Stimulated activated CD4-positive, alpha-beta T cell treated with anti-CD3 and anti-CD28 coated beads, TNF-alpha, amount 100 ng/mL, for 1 hour (primary cell): Measurements from ENCODE around the gene LCE5A.
A peak's percentile ranks its signal among the peaks of the same experiment; 100 is the strongest.
"Not testable (repeated sequence)": the region's sequence is repeated elsewhere in the genome, so short reads cannot be mapped to it uniquely, and the experiment has no call there.

Source experiments
- DNase-seq, 3 donors: peaks; one replicate each; pipeline ENCODE4 v3.0.0-alpha.2; 2020; ENCODE audit warnings: low read depth in 3 of 3, low spot score in 1 of 3

Gene LCE5A

GRCh38 chr1:152510503-152510902 is at the start of gene LCE5A:
TSS of gene LCE5A (plus strand) at chr1:152510803. CDS start at chr1:152511535, 732 bp downstream.
- DNase-seq = no peak

DNA sequence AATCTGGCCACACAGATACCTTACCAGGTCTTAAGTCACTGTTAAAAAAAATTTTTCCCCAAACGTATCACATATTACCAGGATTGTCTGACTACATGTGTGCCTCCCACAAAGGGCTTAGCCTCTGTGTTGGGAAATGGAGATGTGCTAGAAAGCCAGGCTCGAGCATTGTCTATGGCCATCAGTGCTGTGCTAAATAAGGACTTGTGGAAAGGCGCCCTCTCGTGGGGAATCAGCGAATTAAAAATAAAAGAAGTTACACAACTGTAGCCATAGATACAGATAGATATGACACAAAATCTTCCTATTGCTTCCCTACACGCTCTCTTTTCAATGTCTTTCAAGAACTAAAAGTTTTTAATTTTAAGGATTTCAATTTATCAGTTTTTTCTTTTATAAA is 49.1 kb upstream of the LCE5A start:
- peak; percentile 10 to 25 (median 18) for DNase-seq

- DNase-seq = no peak
Observed at GRCh38 chr1:152462636-152463035, 48.0 kb upstream of the LCE5A start.

GRCh38 chr1:152466217-152466616 is 44.4 kb upstream of the LCE5A start:
- no peak for DNase-seq

DNA sequence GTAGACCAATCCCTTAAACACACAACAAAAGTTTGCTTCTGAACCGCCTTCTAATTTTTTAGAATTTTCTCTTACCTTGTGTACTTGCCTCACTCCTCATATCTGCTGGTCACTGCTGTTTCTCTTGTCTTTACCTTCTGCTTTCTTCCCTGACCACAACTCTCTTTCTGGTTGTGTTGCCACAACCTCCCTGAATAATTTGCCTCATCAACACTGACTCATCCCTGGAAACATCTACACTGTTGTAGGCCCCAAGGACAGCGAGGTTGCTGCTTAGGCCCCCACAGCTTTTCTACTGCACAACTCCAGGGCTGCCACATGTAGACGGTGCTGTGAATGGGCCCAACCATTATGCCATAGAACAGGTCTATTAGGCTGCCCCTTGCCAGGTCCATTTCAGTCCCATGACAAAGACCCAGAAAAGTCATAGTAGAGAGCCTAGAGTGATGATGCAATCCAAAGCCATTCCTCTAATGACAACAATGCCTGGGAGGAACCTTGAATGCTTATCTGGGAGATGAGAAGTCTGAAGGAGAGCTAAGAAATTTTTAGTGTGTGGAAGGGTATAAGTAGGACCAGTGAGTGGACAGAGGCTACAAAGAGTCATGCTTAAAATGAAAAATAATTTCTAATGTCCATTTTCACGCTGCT is 36.6 kb upstream of the LCE5A start:
- DNase-seq = no peak

- DNase-seq = peak in 1 of 3 donors; percentile 37
Observed at GRCh38 chr1:152479792-152480595, 30.6 kb upstream of the LCE5A start.

GRCh38 chr1:152481869-152482664 is 28.5 kb upstream of the LCE5A start:
- DNase-seq = no peak

DNA sequence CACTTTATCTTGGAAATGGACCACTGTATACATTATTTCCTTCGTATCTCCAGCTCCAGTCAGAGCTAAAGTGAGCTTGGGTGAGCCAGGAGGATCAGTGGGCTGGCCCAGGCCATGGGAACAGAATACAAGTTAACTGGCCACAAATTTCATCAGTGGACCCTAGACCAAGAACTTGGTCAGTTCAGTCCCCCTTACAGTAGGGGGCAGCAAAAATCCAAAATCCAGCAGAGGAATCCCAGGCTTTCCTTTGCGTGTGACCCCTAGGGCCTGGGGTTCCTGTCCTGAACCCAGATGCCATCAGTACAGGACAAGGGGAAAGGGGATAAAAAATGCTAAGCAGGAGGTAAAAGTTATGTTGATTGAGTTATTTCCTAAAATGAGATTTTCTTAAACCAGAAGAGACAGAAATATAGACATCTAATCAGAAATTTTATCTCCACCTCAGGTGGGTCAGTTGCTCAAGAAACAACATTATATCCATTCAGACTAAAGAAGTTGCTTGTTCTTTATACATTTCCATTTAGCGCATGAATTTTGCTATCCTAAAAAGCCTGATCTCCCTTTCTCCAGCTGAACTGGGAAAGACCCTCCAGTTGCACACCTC is 24.1 kb upstream of the LCE5A start:
- DNase-seq = no peak

- DNase-seq = no peak
Observed at GRCh38 chr1:152487871-152488270, 22.7 kb upstream of the LCE5A start.

- DNase-seq = not testable (repeated sequence)
Observed at GRCh38 chr1:152491537-152491936, 19.1 kb upstream of the LCE5A start.

DNA sequence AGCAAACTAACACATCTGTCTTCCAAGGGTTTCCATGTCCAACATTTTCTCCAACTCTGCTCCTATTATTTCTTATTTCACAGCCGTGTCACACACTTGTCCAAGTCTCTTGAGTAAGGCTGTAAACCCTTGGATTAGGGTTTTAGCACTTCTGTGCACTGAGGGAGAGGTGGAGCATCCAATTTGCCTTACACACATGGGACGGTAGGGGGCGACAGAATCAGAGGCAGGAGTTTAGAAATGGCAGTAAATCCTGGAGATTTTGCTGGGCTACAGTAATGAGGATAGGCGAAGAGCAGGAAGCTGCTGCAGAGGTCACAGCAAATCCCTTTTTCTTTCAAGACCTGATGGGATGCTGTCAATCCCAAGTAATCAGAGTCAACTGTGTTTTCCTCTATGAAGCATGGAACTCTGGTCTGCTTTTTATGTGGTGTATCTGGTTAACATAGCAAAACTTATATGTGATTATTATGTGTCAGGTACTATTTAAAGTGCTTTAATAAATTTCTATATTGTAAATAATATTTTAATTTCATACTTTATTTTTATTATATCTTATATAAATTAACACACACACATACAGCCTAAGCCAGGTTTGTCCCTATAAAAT is 15.4 kb upstream of the LCE5A start:
- no peak for DNase-seq

DNA sequence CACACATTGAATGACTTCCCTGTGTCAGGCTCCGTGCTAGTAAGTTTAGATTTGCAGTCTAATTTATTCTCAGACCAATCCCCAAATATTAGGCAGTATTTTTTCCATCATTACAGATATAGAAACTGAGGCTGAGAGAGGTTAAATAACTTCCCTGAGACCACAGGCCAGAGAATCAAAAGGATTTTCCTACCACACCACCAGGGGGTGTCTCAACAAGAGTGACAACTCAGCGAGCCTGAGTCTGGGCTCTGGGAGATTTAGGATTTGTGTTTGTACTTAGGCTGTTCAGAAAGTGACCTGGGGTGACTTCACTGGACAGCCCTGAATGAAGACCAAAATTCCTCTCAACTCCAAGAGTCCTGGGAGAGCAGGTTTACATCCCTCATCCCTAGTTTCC is 13.3 kb upstream of the LCE5A start:
- no peak for DNase-seq

GRCh38 chr1:152501704-152502103 is 8.9 kb upstream of the LCE5A start:
- DNase-seq = no peak

- DNase-seq = no peak
Observed at GRCh38 chr1:152502496-152503180, 8.0 kb upstream of the LCE5A start.

GRCh38 chr1:152505083-152505482 is 5.5 kb upstream of the LCE5A start:
- no peak for DNase-seq

DNA sequence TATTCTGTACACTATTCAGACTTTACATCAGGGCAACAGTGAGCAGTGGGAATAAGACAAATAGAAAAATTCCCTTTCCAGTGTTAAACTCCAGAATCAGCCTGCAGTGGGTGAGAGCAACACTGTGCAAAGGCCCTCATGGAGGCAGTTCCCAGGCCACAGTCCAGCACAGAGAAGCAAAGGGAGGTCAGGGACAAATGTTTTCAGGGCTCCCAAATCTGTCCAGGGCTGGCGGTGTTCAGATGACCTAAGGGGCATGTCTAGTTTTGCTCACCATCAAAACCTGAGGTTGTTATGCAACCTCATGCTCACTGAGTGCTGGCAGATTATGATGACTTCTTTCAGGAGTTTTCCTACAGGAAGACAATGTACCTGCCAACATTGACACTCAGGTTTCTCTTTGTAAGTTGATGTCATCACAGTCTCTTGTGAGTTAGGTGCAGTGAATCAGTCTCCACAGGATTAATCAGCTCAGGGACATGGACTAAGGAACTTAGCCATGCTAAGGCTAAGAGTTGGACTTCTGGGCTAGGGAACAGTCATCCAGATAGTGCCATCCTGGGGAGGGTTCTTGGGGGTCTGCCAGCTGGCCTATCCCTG is 3.6 kb upstream of the LCE5A start:
- DNase-seq = no peak

DNA sequence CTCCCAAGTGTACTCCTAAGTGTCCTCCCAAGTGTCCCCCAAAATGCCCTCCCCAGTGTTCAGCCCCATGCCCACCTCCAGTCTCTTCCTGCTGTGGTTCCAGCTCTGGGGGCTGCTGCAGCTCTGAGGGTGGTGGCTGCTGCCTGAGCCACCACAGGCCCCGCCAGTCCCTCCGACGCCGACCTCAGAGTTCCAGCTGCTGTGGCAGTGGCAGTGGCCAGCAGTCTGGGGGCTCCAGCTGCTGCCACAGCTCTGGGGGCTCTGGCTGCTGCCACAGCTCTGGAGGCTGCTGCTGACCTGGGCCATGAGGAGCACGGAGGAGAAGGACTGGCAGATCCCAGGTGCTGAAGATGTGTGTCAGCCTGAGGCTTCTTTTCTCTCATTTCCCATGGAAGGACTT is 993 bp downstream of the LCE5A start:
- DNase-seq = no peak

GRCh38 chr1:152513081-152513480 is 2.5 kb downstream of the LCE5A start:
- no peak for DNase-seq

DNA sequence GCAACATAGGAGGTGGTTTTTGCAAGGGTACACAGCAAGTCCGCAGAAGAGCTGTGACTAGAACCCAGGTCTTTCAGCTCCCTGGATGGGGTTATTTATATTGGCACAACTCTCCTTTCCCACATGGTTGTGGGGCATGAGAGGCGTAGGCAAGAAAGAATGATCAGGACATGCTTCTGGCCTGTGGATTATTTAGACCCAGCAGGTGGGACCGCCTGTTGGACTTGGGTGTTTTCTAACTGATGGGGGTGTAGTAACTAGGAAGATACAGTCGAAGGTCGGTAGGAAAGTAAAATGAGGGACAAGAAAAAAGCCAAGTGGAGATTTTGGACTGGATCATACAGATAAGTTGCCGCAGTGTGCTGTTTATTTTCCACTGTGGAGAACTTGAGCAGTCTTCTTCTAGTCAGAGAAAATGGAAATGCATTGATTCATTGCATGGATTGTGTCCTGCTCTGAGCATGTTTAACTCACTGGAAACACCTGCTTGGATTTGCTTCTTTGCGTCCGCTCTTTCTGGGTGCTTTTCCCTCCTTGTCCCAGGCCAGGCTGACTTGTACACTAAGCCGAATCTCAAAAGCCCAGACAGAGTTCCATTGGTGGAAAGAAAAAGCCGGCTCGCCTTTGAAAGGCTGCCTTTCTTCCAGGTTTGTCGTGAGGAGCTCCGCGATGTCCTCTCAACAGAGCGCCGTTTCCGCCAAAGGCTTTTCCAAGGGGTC is 4.3 kb downstream of the LCE5A start:
- DNase-seq = no peak

DNA sequence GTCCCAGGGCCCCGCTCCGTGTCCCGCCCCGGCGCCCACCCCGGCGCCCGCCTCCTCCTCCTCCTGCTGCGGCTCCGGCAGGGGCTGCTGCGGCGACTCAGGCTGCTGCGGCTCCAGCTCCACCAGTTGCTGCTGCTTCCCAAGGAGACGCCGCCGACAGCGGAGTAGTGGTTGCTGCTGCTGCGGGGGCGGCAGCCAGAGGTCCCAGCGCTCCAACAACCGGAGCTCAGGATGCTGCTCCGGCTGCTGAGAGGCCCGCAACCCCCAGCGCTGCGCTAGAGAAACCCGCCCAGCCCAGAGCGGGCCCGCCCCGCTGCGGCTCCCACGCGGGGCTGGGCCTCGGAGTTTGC is 4.8 kb downstream of the LCE5A start:
- no peak for DNase-seq
